Lower leg skin (tissue), 4 donors: ENCODE data around the gene NAXD. TPM values are rescaled to one million over a fixed set of nuclear protein-coding genes. Genes with fewer than 3 reads are reported as not detected.
"Not testable (repeated sequence)": the region's sequence is repeated elsewhere in the genome, so short reads cannot be mapped to it uniquely, and the experiment has no call there.

ENCODE experiments used
- DNase-seq, 2 donors: peaks; one replicate each; pipeline ENCODE4 v3.0.0-alpha.2; 2019; ENCODE audit warnings: low spot score in 2 of 2
- H3K4me3 ChIP-seq: fragments of 200-600 bp; sonication (generic); 2 replicates; pipeline ENCODE4 v1.5.1; 2017; ENCODE audit warnings: mild to moderate bottlenecking, low read depth; ENCODE audit not compliant: poor library complexity, severe bottlenecking
- CTCF ChIP-seq, 3 donors: fragments of 450-650 bp; IDR thresholded peaks; one replicate each; pipeline ENCODE4 v1.5.1; 2016; ENCODE audit warnings: antibody characterized with exemption in 3 of 3, mild to moderate bottlenecking in 3 of 3, moderate library complexity in 2 of 3
- POLR2A ChIP-seq, 2 donors: fragments of 450-650 bp; IDR thresholded peaks; one replicate each; pipeline ENCODE4 v1.6.1; 2016 to 2017; ENCODE audit warnings: antibody characterized with exemption in 2 of 2, mild to moderate bottlenecking in 1 of 2, moderate library complexity in 1 of 2
- WGBS, 2 donors: methylation state at CpG; one replicate each; pipeline ENCODE4 v1.1.5; 2018; 5-methylcytosine and 5-hydroxymethylcytosine counted together
- intact Hi-C: fragments of 100-400 bp; cut with DNase I; formaldehyde crosslinking; loops from one replicate; pipeline ENCODE4 v1.15.0; 2023; ENCODE audit warnings: low total_unique reads
- total RNA-seq, 4 donors: library from RNA; depleted of rRNA; stranded (reverse); fragments of >200 nt; gene quantifications; one replicate each; pipeline ENCODE4 v1.1.0, GENCODE V29; 2016

The NAXD gene
- total RNA-seq, 4 donors from 2014 or later: 32.7 to 34.5 (median 33.6) TPM

GRCh38 chr13:110653851-110654250 lies 38.5 kb downstream of the NAXD start:
- WGBS, 2 donors: 94 to 95% methylated on average over 14 of the region's 14 CpGs
- no peak for TF ChIP-seq POLR2A (IDR thresholded peaks at IDR 0.05)
- TF ChIP-seq CTCF (IDR thresholded peaks at IDR 0.05): no peak
- no peak for DNase-seq
- intact Hi-C loops: no loop called here
- H3K4me3 ChIP-seq: no peak overlapping the region

GRCh38 chr13:110657196-110657595 lies 41.9 kb downstream of the NAXD start:
- TF ChIP-seq POLR2A (IDR thresholded peaks at IDR 0.05) (no peak), CTCF (IDR thresholded peaks at IDR 0.05) (no peak)
- H3K4me3 ChIP-seq: no peak overlapping the region
- WGBS, 2 donors: 93 to 97% methylated on average over 7 of the region's 7 CpGs
- intact Hi-C loops: no loop called here
- DNase-seq: peak in 1 of 2 donors; percentile 75

- H3K4me3 ChIP-seq, intact Hi-C loops: not testable (repeated sequence)
- DNase-seq: peak in 1 of 2 donors; percentile 68
- 88 to 89% methylated on average over 6 of the region's 6 CpGs for WGBS, 2 donors
These were observed 43.0 kb downstream of the NAXD start for GRCh38 chr13:110658218-110658911.

GRCh38 chr13:110661256-110661655 lies 45.9 kb downstream of the NAXD start:
- TF ChIP-seq POLR2A (IDR thresholded peaks at IDR 0.05) (no peak), CTCF (IDR thresholded peaks at IDR 0.05) (no peak)
- WGBS, 2 donors: 89 to 91% methylated on average over 3 of the region's 3 CpGs
- intact Hi-C loops: no loop called here
- no peak overlapping the region for H3K4me3 ChIP-seq
- DNase-seq: no peak

GRCh38 chr13:110662091-110662490 lies 46.7 kb downstream of the NAXD start:
- DNase-seq: peak in 1 of 2 donors; percentile 72
- 94 to 97% methylated on average over 25 of the region's 25 CpGs for WGBS, 2 donors
- intact Hi-C loops: no loop called here
- no peak for TF ChIP-seq CTCF (IDR thresholded peaks at IDR 0.05)
- TF ChIP-seq POLR2A (IDR thresholded peaks at IDR 0.05): no peak
- no peak overlapping the region for H3K4me3 ChIP-seq

- H3K4me3 ChIP-seq: no peak overlapping the region
- 91 to 96% methylated on average over 16 of the region's 16 CpGs for WGBS, 2 donors
- intact Hi-C loops: no loop called here
- peak in 1 of 2 donors; percentile 42 for DNase-seq
- TF ChIP-seq POLR2A (IDR thresholded peaks at IDR 0.05) (no peak), CTCF (IDR thresholded peaks at IDR 0.05) (no peak)
These were observed 47.6 kb downstream of the NAXD start for GRCh38 chr13:110662777-110663443.
